ENCODE data around the gene CCDC85A. TPM values are rescaled to one million over a fixed set of nuclear protein-coding genes. Genes with fewer than 3 reads are reported as not detected.

CCDC85A gene
- total RNA-seq, 1 experiment from 2014 or later: not detected

GRCh38 chr2:56192664-56193305 is 9.0 kb downstream of the CCDC85A start:
- no peak for DNase-seq (ENCODE audit: low read depth)

GRCh38 chr2:56195563-56195962 is 11.8 kb downstream of the CCDC85A start:
- DNase-seq (ENCODE audit: low read depth): no peak

- no peak for DNase-seq (ENCODE audit: low read depth)
These were observed 14.0 kb downstream of the CCDC85A start for GRCh38 chr2:56197816-56198215.

- DNase-seq (ENCODE audit: low read depth): no peak
These were observed 15.1 kb downstream of the CCDC85A start for GRCh38 chr2:56198936-56199335.

- DNase-seq (ENCODE audit: low read depth): no peak
These were observed 15.7 kb downstream of the CCDC85A start for GRCh38 chr2:56199492-56199891.

- DNase-seq (ENCODE audit: low read depth): no peak
These were observed 18.8 kb downstream of the CCDC85A start for GRCh38 chr2:56202381-56203121.

GRCh38 chr2:56204556-56204955 is 20.8 kb downstream of the CCDC85A start:
- DNase-seq (ENCODE audit: low read depth): no peak

- DNase-seq (ENCODE audit: low read depth): no peak
These were observed 22.5 kb downstream of the CCDC85A start for GRCh38 chr2:56206250-56206649.

- DNase-seq (ENCODE audit: low read depth): no peak
These were observed 24.0 kb downstream of the CCDC85A start for GRCh38 chr2:56207760-56208159.

- no peak for DNase-seq (ENCODE audit: low read depth)
These were observed 24.6 kb downstream of the CCDC85A start for GRCh38 chr2:56208380-56208779.

- no peak for DNase-seq (ENCODE audit: low read depth)
These were observed 25.9 kb downstream of the CCDC85A start for GRCh38 chr2:56209701-56210100.

- no peak for DNase-seq (ENCODE audit: low read depth)
These were observed 26.5 kb downstream of the CCDC85A start for GRCh38 chr2:56210291-56210690.

GRCh38 chr2:56211048-56211447 is 27.3 kb downstream of the CCDC85A start:
- no peak for DNase-seq (ENCODE audit: low read depth)

- DNase-seq (ENCODE audit: low read depth): no peak
These were observed 32.1 kb downstream of the CCDC85A start for GRCh38 chr2:56215911-56216310.

GRCh38 chr2:56217106-56217505 is 33.3 kb downstream of the CCDC85A start:
- no peak for DNase-seq (ENCODE audit: low read depth)

GRCh38 chr2:56222481-56222880 is 38.7 kb downstream of the CCDC85A start:
- DNase-seq (ENCODE audit: low read depth): no peak

GRCh38 chr2:56224316-56224715 is 40.5 kb downstream of the CCDC85A start:
- no peak for DNase-seq (ENCODE audit: low read depth)

- DNase-seq (ENCODE audit: low read depth): no peak
These were observed 44.0 kb downstream of the CCDC85A start for GRCh38 chr2:56227811-56228210.

GRCh38 chr2:56229397-56230060 is 45.7 kb downstream of the CCDC85A start:
- no peak for DNase-seq (ENCODE audit: low read depth)

GRCh38 chr2:56230156-56230555 is 46.4 kb downstream of the CCDC85A start:
- no peak for DNase-seq (ENCODE audit: low read depth)

- no peak for DNase-seq (ENCODE audit: low read depth)
These were observed 47.6 kb downstream of the CCDC85A start for GRCh38 chr2:56231361-56231760.

- no peak for DNase-seq (ENCODE audit: low read depth)
These were observed 49.1 kb downstream of the CCDC85A start for GRCh38 chr2:56232912-56233311.

GRCh38 chr2:56234241-56234640 is 50.5 kb downstream of the CCDC85A start:
- DNase-seq (ENCODE audit: low read depth): no peak
